ENCODE measurements around the gene RUVBL1.

The RUVBL1 gene

GRCh38 chr3:128082546-128082945, 41.1 kb downstream of the RUVBL1 start:
- DNase-seq (ENCODE audit: low spot score), result no peak

- no peak for DNase-seq (ENCODE audit: low spot score)
Observed at GRCh38 chr3:128081846-128082245, 41.8 kb downstream of the RUVBL1 start.

GRCh38 chr3:128081226-128081625, 42.4 kb downstream of the RUVBL1 start:
- no peak for DNase-seq (ENCODE audit: low spot score)

GRCh38 chr3:128080323-128081080, 43.1 kb downstream of the RUVBL1 start:
- peak; percentile 80 for DNase-seq (ENCODE audit: low spot score)

GRCh38 chr3:128079823-128080222, 43.8 kb downstream of the RUVBL1 start:
- no peak for DNase-seq (ENCODE audit: low spot score)

GRCh38 chr3:128078875-128079274, 44.7 kb downstream of the RUVBL1 start:
- no peak for DNase-seq (ENCODE audit: low spot score)

- DNase-seq (ENCODE audit: low spot score), result no peak
Observed at GRCh38 chr3:128078322-128078721, 45.3 kb downstream of the RUVBL1 start.

- DNase-seq (ENCODE audit: low spot score), result no peak
Observed at GRCh38 chr3:128077665-128078064, 45.9 kb downstream of the RUVBL1 start.

GRCh38 chr3:128077202-128077624, 46.4 kb downstream of the RUVBL1 start:
- DNase-seq (ENCODE audit: low spot score), result no peak

GRCh38 chr3:128076483-128077201, 47.0 kb downstream of the RUVBL1 start:
- no peak for DNase-seq (ENCODE audit: low spot score)

- DNase-seq (ENCODE audit: low spot score), result peak; percentile 25
Observed at GRCh38 chr3:128075522-128076482, 47.8 kb downstream of the RUVBL1 start.

- peak; percentile 35 for DNase-seq (ENCODE audit: low spot score)
Observed at GRCh38 chr3:128074851-128075521, 48.6 kb downstream of the RUVBL1 start.

- DNase-seq (ENCODE audit: low spot score), result no peak
Observed at GRCh38 chr3:128073807-128074206, 49.8 kb downstream of the RUVBL1 start.

- no peak for DNase-seq (ENCODE audit: low spot score)
Observed at GRCh38 chr3:128073185-128073725, 50.4 kb downstream of the RUVBL1 start.

GRCh38 chr3:128072454-128073184, 51.0 kb downstream of the RUVBL1 start:
- no peak for DNase-seq (ENCODE audit: low spot score)

GRCh38 chr3:128071771-128072453, 51.7 kb downstream of the RUVBL1 start:
- no peak for DNase-seq (ENCODE audit: low spot score)

- DNase-seq (ENCODE audit: low spot score), result no peak
Observed at GRCh38 chr3:128070898-128071591, 52.6 kb downstream of the RUVBL1 start.

- DNase-seq (ENCODE audit: low spot score), result no peak
Observed at GRCh38 chr3:128069271-128069670, 54.3 kb downstream of the RUVBL1 start.

- DNase-seq (ENCODE audit: low spot score), result peak; percentile 31
Observed at GRCh38 chr3:128068156-128068620, 55.4 kb downstream of the RUVBL1 start.
